ENCODE data around the gene FBXO9.

Gene FBXO9

DNA sequence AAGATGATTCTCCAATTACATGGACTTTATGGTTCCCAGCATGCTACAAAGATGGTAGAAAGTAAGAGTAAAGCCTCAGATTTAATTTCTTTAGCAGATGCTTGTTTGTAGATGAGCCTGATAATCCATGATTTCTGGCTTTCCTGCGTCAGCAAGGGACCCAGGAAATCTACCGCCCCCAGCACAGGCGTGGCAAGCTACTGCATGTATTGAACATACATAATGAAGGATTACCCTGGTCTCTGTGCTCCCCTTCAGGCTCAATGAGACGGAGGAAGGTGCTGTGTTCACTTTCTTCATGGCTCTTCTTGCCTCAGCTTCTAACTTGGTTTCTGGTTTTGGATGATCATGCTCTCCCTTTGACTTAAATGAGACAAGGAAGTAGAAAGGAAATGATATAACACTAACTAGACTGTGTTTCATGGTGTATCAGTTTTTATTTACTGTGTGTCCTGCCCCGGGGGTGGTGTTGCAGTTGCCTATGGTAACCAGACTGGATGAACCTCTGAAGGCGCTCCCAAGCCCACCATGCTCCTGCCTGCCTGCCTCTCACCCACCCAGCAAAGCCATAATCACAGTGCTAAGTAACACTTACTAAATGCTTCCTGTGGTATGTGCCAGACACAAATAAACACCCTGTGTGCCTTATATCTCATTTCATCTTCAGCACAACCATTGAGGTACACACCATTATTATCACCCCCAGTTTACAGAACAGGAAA, 65.5 kb downstream of the FBXO9 start:
- no peak for DNase-seq (ENCODE audit: low read depth)
- H3K4me3 ChIP-seq (ENCODE audit: low read length) = no peak overlapping the region
- TF ChIP-seq, protein P1, sequence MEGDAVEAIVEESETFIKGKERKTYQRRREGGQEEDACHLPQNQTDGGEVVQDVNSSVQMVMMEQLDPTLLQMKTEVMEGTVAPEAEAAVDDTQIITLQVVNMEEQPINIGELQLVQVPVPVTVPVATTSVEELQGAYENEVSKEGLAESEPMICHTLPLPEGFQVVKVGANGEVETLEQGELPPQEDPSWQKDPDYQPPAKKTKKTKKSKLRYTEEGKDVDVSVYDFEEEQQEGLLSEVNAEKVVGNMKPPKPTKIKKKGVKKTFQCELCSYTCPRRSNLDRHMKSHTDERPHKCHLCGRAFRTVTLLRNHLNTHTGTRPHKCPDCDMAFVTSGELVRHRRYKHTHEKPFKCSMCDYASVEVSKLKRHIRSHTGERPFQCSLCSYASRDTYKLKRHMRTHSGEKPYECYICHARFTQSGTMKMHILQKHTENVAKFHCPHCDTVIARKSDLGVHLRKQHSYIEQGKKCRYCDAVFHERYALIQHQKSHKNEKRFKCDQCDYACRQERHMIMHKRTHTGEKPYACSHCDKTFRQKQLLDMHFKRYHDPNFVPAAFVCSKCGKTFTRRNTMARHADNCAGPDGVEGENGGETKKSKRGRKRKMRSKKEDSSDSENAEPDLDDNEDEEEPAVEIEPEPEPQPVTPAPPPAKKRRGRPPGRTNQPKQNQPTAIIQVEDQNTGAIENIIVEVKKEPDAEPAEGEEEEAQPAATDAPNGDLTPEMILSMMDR (conservative IDR thresholded peaks at IDR 0.05; ENCODE audit: low read length) = no peak

DNA sequence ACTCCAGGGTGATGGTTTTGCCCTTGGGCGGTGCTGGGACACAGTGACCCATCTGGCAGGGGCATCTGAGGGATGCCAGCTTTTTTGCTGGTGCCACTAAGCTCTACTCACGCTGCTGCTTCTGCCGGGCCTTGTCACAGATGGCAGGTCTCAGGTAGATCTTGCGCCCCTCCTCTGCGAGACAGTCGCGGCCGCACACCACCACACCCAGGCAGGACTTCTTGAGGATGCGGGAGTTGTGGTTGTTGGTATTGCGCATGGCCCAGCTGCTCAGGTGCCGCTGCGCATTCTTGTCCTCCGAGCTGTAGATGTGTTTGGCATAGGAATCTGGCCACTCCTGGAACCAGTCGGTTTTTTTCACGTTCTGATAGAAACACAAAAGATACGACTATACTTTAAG, 68.8 kb downstream of the FBXO9 start:
- H3K4me3 ChIP-seq (ENCODE audit: low read length) = no peak overlapping the region
- no peak for DNase-seq (ENCODE audit: low read depth)
- TF ChIP-seq, protein P1 (conservative IDR thresholded peaks at IDR 0.05; ENCODE audit: low read length) = no peak

DNA sequence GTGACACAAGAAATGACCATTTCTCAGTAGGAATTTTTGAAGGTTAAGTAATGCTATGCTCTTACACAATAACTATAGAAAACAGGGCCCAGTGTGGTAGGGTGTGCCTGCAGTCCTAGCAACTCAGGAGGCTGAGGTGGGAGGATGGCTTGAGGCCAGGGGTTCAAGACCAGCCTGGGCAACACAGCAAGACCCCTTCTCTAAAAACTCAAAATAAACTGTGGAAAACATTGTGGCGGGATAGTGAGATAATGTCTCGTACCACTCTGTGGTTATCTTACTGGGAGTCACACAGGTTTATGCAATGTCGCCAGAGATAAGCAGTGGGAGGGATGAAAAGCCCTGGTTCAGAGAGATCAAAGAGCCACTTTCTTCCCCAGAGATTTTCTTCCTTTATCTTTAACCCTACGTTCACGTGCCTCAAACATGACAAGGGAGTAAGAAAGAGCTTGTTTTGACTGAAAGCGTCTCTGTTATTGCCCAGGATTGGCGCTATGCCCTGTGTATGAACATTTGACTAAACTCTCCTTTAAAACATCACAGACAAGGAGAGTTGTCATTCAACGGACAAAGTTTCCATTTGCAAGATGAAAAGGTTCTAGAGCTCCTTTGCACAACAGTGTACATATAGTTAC, 69.5 kb downstream of the FBXO9 start:
- TF ChIP-seq, protein P1 (conservative IDR thresholded peaks at IDR 0.05; ENCODE audit: low read length) = no peak
- no peak overlapping the region for H3K4me3 ChIP-seq (ENCODE audit: low read length)
- no peak for DNase-seq (ENCODE audit: low read depth)

DNA sequence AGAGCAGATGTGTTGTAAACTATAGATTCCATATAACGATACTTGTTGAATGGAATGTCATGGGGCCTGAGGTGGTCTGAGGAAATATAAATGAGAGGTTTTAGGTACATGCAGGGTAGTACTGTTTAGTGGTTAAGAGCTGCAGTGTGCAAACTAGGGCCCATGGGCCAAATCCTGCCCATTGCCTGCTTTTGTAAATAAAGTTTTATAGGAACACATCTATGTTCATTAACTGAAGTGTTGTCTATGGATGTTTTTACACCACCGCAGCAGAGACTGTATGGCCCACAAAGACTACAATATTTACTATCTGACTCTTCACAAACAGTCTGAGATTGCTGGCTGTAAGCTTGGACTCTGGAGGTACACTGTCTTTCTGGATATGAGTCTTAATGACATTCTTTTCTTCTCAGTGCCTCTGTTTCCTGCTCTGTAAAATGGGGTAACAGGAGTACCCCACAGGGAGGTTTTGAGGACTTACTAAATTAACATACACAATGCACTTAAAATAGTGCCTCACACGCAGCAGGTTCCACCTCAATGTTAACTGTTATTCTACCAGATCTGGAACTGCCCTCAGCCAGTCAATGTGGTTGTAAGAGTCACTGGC, 70.9 kb downstream of the FBXO9 start:
- no peak for DNase-seq (ENCODE audit: low read depth)
- TF ChIP-seq, protein P1 (conservative IDR thresholded peaks at IDR 0.05; ENCODE audit: low read length) = no peak
- H3K4me3 ChIP-seq (ENCODE audit: low read length) = no peak overlapping the region

DNA sequence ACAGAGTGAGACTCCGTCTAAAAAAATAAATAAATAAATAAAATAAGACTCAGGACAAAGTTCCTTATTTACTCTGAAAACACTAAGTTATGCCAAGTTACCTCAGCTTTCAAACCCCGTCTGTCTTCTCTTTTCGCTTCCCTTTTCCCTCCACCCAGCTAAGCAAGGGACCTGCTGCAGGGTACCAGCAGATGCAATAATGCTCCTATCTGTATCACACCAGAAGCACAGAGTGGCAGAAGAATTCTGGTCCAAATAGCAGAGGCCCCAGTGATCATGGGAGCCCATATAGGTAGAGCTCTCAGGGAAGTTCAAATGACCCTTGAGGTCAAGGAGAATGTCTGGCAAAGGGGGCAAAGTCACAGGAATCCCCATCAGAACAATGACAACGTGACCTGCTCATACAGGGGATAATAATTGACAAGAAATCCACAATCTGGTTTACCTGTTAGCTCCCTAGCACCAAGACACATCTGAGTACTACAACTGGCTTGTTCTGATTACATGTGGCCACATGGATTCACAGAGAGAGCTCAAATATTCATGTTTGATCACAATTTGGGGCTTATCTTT, 74.7 kb downstream of the FBXO9 start:
- no peak for DNase-seq (ENCODE audit: low read depth)
- TF ChIP-seq, protein P1 (conservative IDR thresholded peaks at IDR 0.05; ENCODE audit: low read length) = no peak

DNA sequence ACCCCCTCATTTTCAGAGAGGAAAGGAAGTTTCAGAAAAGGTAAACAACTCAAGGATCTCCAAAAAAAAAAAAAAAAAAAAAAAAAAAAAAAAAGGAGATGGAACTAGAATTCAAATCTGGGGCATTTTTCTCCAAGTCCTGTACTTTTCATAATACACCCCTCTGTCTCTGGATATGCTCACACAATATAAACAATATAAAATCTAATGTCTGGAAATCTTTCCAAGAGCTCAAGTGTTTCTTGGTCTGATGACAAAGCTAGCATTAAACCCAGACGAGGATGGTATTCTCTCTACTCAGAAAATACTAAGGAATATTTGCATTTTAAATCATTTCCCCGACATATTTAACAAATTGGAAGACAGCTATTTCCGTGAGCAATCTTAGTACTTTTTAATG, 77.6 kb downstream of the FBXO9 start:
- H3K4me3 ChIP-seq (ENCODE audit: low read length) = no peak overlapping the region
- no peak for DNase-seq (ENCODE audit: low read depth)
- TF ChIP-seq, protein P1 (conservative IDR thresholded peaks at IDR 0.05; ENCODE audit: low read length) = no peak

More for the DNA sequence above, 74.7 kb downstream of the FBXO9 start:
- no peak overlapping the region for H3K4me3 ChIP-seq (ENCODE audit: low read length)

Data from AG10803 (cell line).